PC-3 (cell line): ENCODE data around the gene LPCAT2.
"Not testable (repeated sequence)": the region's sequence is repeated elsewhere in the genome, so short reads cannot be mapped to it uniquely, and the experiment has no call there.

Experiments
- CTCF ChIP-seq: fragments of 300-600 bp; sonication (generic); conservative IDR thresholded peaks from 2 replicates; pipeline ENCODE4 v1.5.1; 2017; ENCODE audit warnings: antibody characterized with exemption, low read depth, mild to moderate bottlenecking, low read length
- EZH2 ChIP-seq: fragments of 300-600 bp; sonication (generic); IDR thresholded peaks from one replicate; pipeline ENCODE4 v1.6.1; 2017; ENCODE audit warnings: antibody characterized with exemption, mild to moderate bottlenecking, low read length; ENCODE audit not compliant: unreplicated experiment
- EZH2phosphoT487 ChIP-seq: fragments of 300-600 bp; sonication (generic); IDR thresholded peaks from 2 replicates; pipeline ENCODE4 v1.6.1; 2018; ENCODE audit warnings: mild to moderate bottlenecking, antibody characterized with exemption, low read length, borderline replicate concordance

GRCh38 chr16:55615670-55616069 is 106.8 kb downstream of the LPCAT2 start:
- not testable (repeated sequence) for TF ChIP-seq CTCF, EZH2, EZH2phosphoT487
